ENCODE data around the gene LINS1.
A peak's percentile ranks its signal among the peaks of the same experiment; 100 is the strongest.

Gene LINS1, protein sequence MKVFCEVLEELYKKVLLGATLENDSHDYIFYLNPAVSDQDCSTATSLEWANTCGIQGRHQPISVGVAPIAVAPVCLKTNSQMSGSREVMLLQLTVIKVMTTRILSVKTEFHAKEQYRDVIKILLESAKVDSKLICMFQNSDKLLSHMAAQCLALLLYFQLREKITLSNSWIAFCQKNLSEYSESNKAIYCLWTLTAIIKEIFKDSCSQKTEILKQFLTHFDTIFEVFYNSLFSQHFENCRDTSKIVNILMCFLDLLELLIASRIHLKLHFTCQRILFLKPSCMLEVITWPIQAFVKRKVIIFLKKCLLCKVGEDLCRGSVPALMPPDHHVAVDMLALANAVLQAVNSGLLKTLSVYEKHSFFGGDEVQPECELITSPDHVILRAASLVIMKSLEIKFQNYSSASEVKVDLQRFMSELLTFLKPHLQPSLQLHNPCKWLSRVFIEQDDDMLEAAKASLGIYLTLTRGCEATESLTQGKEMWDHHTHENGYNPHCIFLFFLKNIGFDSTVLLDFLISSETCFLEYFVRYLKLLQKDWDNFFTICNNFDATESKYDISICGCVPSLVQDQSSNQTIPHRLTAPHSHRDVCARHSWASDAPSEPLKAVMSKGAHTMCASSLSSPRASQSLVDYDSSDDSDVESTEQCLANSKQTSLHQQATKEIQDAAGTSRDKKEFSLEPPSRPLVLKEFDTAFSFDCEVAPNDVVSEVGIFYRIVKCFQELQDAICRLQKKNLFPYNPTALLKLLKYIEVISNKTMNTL

GRCh38 chr15:100602064-100602822, at the start of gene LINS1, which contains the start of gene ASB7:
Gene LINS1 (minus strand): TSS chr15:100602184. CDS start chr15:100580842, 21,342 bp downstream.
Gene ASB7 (plus strand): TSS chr15:100602589. CDS start chr15:100612217, 9,628 bp downstream.
- Histone ChIP-seq H3K4me3 (ENCODE audit: low read depth in 1 of 2, low read length in 2 of 2) (peak within 1 kb of the TSS; percentile 91 to 100), H3K36me3 (ENCODE audit: control insufficient read depth in 1 of 2, insufficient read depth in 2 of 2, low read length in 2 of 2) (peaks cover 7 to 14% of the 10 kb centered on the region in 2 donors), H3K4me1 (ENCODE audit: control insufficient read depth in 1 of 2, insufficient read depth in 2 of 2, low read length in 2 of 2) (peaks cover 16 to 33% of the 10 kb centered on the region in 2 donors), H3K9me3 (ENCODE audit: control insufficient read depth in 1 of 2, low read length in 2 of 2) (no peaks in the 10 kb centered on the region), H3K27ac (ENCODE audit: low read length) (peak within 1 kb of the TSS; percentile 87), H3K27me3 (ENCODE audit: low read depth, low read length) (no peaks in the 10 kb centered on the region)

GRCh38 chr15:100651253-100651652, 49.3 kb upstream of the LINS1 start:
- Histone ChIP-seq H3K9me3 (ENCODE audit: control insufficient read depth in 1 of 2, low read length in 2 of 2) (no peaks in the 10 kb centered on the region), H3K4me3 (ENCODE audit: low read depth in 1 of 2, low read length in 2 of 2) (no peak overlapping the region), H3K27ac (ENCODE audit: low read length) (no peak overlapping the region), H3K4me1 (ENCODE audit: control insufficient read depth in 1 of 2, insufficient read depth in 2 of 2, low read length in 2 of 2) (peaks cover 0 to 5% of the 10 kb centered on the region in 2 donors), H3K27me3 (ENCODE audit: low read depth, low read length) (no peaks in the 10 kb centered on the region), H3K36me3 (ENCODE audit: control insufficient read depth in 1 of 2, insufficient read depth in 2 of 2, low read length in 2 of 2) (peaks cover 0 to 5% of the 10 kb centered on the region in 2 donors)

GRCh38 chr15:100650685-100651084, 48.7 kb upstream of the LINS1 start:
- Histone ChIP-seq H3K9me3 (ENCODE audit: control insufficient read depth in 1 of 2, low read length in 2 of 2) (no peaks in the 10 kb centered on the region), H3K4me1 (ENCODE audit: control insufficient read depth in 1 of 2, insufficient read depth in 2 of 2, low read length in 2 of 2) (peaks cover 0 to 5% of the 10 kb centered on the region in 2 donors), H3K36me3 (ENCODE audit: control insufficient read depth in 1 of 2, insufficient read depth in 2 of 2, low read length in 2 of 2) (peaks cover 0 to 5% of the 10 kb centered on the region in 2 donors), H3K27ac (ENCODE audit: low read length) (no peak overlapping the region), H3K4me3 (ENCODE audit: low read depth in 1 of 2, low read length in 2 of 2) (no peak overlapping the region), H3K27me3 (ENCODE audit: low read depth, low read length) (no peaks in the 10 kb centered on the region)

DNA sequence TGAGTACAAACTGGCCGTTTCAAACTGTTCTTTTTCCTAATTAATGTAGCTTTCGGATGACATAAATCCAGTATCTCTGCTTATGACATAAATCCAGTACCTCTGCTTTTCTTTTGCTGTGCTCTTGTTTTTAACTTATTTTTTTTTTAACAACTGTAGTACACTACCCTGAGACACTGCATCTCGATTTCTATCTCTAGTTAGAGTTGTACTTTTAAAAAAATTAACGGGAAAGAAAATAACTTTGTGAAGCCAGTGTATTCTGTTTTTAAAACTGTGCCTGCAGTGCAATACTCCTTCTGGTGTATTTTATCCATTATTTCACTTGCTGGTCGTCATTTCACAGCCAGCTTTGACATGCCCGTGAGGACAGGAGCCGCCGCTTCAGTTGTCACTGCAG, 47.0 kb upstream of the LINS1 start:
- Histone ChIP-seq H3K27me3 (ENCODE audit: low read depth, low read length) (no peaks in the 10 kb centered on the region), H3K9me3 (ENCODE audit: control insufficient read depth in 1 of 2, low read length in 2 of 2) (no peaks in the 10 kb centered on the region), H3K36me3 (ENCODE audit: control insufficient read depth in 1 of 2, insufficient read depth in 2 of 2, low read length in 2 of 2) (peaks cover 0 to 5% of the 10 kb centered on the region in 2 donors), H3K4me1 (ENCODE audit: control insufficient read depth in 1 of 2, insufficient read depth in 2 of 2, low read length in 2 of 2) (peaks cover 0 to 5% of the 10 kb centered on the region in 2 donors), H3K27ac (ENCODE audit: low read length) (no peak overlapping the region), H3K4me3 (ENCODE audit: low read depth in 1 of 2, low read length in 2 of 2) (no peak overlapping the region)

DNA sequence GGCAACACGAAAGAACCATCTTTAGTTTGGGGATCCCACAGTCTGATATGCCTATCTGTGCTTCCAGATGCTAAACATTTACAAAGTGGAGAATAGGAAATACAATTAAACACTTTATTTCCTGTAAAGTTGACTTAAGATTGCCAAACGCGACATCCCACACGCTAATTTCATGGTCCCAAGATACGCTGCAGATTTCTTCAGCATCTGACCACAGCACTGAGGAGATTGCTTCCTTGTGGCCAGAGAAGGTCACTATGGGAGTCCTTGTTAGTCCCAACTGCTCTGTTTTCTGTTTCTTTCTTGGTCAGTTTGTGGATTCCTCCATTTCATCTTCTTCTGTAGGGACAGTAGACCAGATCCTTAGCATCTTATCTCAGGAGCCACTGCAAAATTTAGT, 43.7 kb upstream of the LINS1 start:
- no peaks in the 10 kb centered on the region for H3K27me3 ChIP-seq (ENCODE audit: low read depth, low read length)
- H3K27ac ChIP-seq (ENCODE audit: low read length) = no peak overlapping the region
- no peaks in the 10 kb centered on the region for H3K9me3 ChIP-seq (ENCODE audit: control insufficient read depth in 1 of 2, low read length in 2 of 2)
- H3K36me3 ChIP-seq (ENCODE audit: control insufficient read depth in 1 of 2, insufficient read depth in 2 of 2, low read length in 2 of 2) = no peaks in the 10 kb centered on the region
- no peak overlapping the region for H3K4me3 ChIP-seq (ENCODE audit: low read depth in 1 of 2, low read length in 2 of 2)
- peaks cover 0 to 13% of the 10 kb centered on the region in 2 donors for H3K4me1 ChIP-seq (ENCODE audit: control insufficient read depth in 1 of 2, insufficient read depth in 2 of 2, low read length in 2 of 2)

GRCh38 chr15:100642950-100643338, 41.0 kb upstream of the LINS1 start:
- H3K27me3 ChIP-seq (ENCODE audit: low read depth, low read length) = no peaks in the 10 kb centered on the region
- H3K4me3 ChIP-seq (ENCODE audit: low read depth in 1 of 2, low read length in 2 of 2) = no peak overlapping the region
- no peak overlapping the region for H3K27ac ChIP-seq (ENCODE audit: low read length)
- no peaks in the 10 kb centered on the region for H3K9me3 ChIP-seq (ENCODE audit: control insufficient read depth in 1 of 2, low read length in 2 of 2)
- H3K36me3 ChIP-seq (ENCODE audit: control insufficient read depth in 1 of 2, insufficient read depth in 2 of 2, low read length in 2 of 2) = no peaks in the 10 kb centered on the region
- peaks cover 0 to 16% of the 10 kb centered on the region in 2 donors for H3K4me1 ChIP-seq (ENCODE audit: control insufficient read depth in 1 of 2, insufficient read depth in 2 of 2, low read length in 2 of 2)

- H3K9me3 ChIP-seq (ENCODE audit: control insufficient read depth in 1 of 2, low read length in 2 of 2) = no peaks in the 10 kb centered on the region
- no peak overlapping the region for H3K27ac ChIP-seq (ENCODE audit: low read length)
- H3K4me1 ChIP-seq (ENCODE audit: control insufficient read depth in 1 of 2, insufficient read depth in 2 of 2, low read length in 2 of 2) = peaks cover 0 to 16% of the 10 kb centered on the region in 2 donors
- H3K4me3 ChIP-seq (ENCODE audit: low read depth in 1 of 2, low read length in 2 of 2) = no peak overlapping the region
- no peaks in the 10 kb centered on the region for H3K36me3 ChIP-seq (ENCODE audit: control insufficient read depth in 1 of 2, insufficient read depth in 2 of 2, low read length in 2 of 2)
- H3K27me3 ChIP-seq (ENCODE audit: low read depth, low read length) = no peaks in the 10 kb centered on the region
Observed at GRCh38 chr15:100642213-100642949, 40.4 kb upstream of the LINS1 start.

- no peaks in the 10 kb centered on the region for H3K9me3 ChIP-seq (ENCODE audit: control insufficient read depth in 1 of 2, low read length in 2 of 2)
- peaks cover 0 to 16% of the 10 kb centered on the region in 2 donors for H3K4me1 ChIP-seq (ENCODE audit: control insufficient read depth in 1 of 2, insufficient read depth in 2 of 2, low read length in 2 of 2)
- no peaks in the 10 kb centered on the region for H3K36me3 ChIP-seq (ENCODE audit: control insufficient read depth in 1 of 2, insufficient read depth in 2 of 2, low read length in 2 of 2)
- no peak overlapping the region for H3K4me3 ChIP-seq (ENCODE audit: low read depth in 1 of 2, low read length in 2 of 2)
- H3K27ac ChIP-seq (ENCODE audit: low read length) = no peak overlapping the region
- H3K27me3 ChIP-seq (ENCODE audit: low read depth, low read length) = no peaks in the 10 kb centered on the region
Observed at GRCh38 chr15:100638177-100638730, 36.3 kb upstream of the LINS1 start.

- H3K27me3 ChIP-seq (ENCODE audit: low read depth, low read length) = no peaks in the 10 kb centered on the region
- peaks cover 0 to 8% of the 10 kb centered on the region in 2 donors for H3K4me1 ChIP-seq (ENCODE audit: control insufficient read depth in 1 of 2, insufficient read depth in 2 of 2, low read length in 2 of 2)
- H3K27ac ChIP-seq (ENCODE audit: low read length) = no peak overlapping the region
- H3K4me3 ChIP-seq (ENCODE audit: low read depth in 1 of 2, low read length in 2 of 2) = no peak overlapping the region
- H3K36me3 ChIP-seq (ENCODE audit: control insufficient read depth in 1 of 2, insufficient read depth in 2 of 2, low read length in 2 of 2) = peaks cover 6% of the 10 kb centered on the region in 2 donors
- no peaks in the 10 kb centered on the region for H3K9me3 ChIP-seq (ENCODE audit: control insufficient read depth in 1 of 2, low read length in 2 of 2)
Observed at GRCh38 chr15:100635406-100636071, 33.6 kb upstream of the LINS1 start.

- Histone ChIP-seq H3K27me3 (ENCODE audit: low read depth, low read length) (no peaks in the 10 kb centered on the region), H3K4me3 (ENCODE audit: low read depth in 1 of 2, low read length in 2 of 2) (no peak overlapping the region), H3K36me3 (ENCODE audit: control insufficient read depth in 1 of 2, insufficient read depth in 2 of 2, low read length in 2 of 2) (peaks cover 6 to 12% of the 10 kb centered on the region in 2 donors), H3K27ac (ENCODE audit: low read length) (no peak overlapping the region), H3K9me3 (ENCODE audit: control insufficient read depth in 1 of 2, low read length in 2 of 2) (no peaks in the 10 kb centered on the region), H3K4me1 (ENCODE audit: control insufficient read depth in 1 of 2, insufficient read depth in 2 of 2, low read length in 2 of 2) (no peaks in the 10 kb centered on the region)
Observed at GRCh38 chr15:100633763-100634075, 31.7 kb upstream of the LINS1 start.
